HL-60/S4 treated with retinoic acid at 250 ng/mL for 4 days and 3 days (cell line): Measurements from ENCODE around the gene INHBB.

ENCODE experiments used
- in situ Hi-C: fragments of 300-500 bp; cut with MboI; formaldehyde crosslinking; loops from 2 replicates; pipeline ENCODE4 v1.7.0; 2022; ENCODE audit warnings: low sequenced_read_pairs

Gene INHBB

DNA sequence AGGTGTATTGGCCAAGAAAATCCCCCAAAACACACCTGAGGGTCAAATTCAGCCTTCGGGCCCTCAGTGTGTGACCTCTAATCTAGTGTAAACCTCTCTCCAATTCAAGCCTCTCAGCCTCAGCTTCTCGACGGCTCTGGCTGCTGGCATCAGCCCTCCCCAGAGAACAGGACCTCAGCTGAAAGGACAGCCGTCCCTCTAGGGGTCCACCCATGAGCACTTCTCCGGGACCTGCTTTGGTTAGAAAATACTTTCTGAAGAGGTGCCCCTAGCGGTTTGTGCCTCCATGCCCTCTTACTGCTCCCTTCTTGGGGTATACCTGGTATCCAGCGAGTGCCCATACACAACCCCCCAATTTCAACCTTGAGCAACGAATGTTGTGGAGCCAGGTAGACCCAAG, 48.8 kb downstream of the INHBB start:
- in situ Hi-C loops, result no loop called here

- in situ Hi-C loops, result no loop called here
These were observed 49.5 kb downstream of the INHBB start for GRCh38 chr2:120395221-120396012.

DNA sequence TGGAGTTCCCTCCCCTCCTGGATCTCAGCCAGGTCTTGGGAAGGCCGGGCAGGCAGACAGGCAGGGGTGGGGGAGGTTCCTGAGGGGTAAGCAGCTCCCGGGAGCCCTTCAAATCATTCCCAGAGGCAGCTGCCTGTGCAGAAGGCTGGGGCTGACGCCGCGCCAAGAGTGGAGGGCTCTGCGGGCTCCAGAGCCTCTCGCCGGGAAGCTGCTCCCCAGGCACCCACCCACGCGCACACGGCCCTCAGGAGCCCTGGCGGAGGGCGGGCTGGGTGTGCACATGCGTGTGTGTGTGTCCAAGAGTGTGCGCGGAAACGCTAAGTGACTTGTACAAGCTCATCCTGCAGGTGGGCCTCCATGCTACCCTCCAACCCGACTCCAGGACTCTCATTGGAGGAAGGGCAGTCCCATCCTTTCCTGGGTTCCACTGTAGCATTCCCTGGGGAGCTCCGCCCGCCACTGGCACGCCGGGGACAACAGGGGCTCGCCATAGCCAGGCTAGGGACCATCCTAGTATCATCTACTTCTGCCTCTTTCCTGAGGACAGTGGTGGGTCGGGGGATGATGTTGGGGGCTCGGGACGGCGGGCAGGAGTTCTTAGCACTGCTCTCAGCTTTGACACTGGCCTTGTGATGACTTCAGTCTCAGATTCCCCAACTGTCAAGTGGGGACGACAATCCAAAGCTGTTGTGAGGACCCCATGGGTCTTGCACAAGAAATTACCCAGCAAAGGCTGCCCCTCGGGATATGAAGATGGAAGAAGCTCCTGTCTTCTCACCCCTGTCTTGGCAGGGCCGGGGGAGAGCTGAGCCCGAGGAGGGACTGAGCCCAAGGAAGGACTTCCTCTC, 50.3 kb downstream of the INHBB start:
- in situ Hi-C loops, result no loop called here

DNA sequence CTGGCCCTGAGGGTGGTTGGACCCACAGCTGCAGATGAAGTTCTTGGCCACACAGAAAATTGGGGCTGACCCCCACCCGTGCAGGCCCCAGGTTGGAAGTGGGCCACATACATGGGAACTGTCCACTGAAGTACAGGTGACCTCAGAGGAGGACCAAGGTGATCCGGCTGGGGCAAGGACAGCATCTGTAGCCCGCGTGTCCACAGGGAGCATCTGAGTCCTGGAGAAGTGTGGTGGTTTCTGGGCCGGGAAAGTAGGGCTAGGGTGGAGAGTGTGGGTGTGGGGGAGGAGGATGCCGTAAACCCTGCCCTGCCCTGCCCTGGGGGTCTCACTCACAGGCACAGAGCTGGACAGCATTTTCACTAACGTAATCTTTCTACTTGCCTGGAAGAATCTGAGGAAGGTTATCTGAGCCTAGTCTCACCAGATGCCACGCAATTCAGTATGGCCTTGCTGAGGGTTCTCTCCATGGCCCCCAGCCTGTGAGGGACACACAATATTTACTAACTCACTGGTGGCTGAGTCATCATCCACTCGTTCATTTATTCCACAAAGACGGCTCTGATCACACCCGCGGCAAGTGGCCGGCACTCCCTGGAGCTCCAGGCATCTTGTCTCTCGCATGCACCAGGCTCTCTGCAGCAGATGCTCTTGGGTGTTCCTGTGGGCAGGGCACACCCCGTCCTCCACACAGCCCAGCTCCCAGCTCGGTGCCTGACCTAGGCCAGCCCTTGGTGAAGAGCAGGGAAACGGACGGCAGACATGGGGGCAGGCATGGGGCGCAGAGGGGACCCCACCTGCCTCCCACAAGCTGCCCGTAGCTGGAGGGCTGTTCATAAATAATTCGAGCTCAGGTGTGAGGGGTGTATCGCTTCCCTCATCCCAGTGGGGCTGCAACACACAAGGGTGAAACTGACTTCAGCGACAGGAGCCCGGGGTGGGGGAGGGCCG, 51.2 kb downstream of the INHBB start:
- in situ Hi-C loops, result no loop called here

DNA sequence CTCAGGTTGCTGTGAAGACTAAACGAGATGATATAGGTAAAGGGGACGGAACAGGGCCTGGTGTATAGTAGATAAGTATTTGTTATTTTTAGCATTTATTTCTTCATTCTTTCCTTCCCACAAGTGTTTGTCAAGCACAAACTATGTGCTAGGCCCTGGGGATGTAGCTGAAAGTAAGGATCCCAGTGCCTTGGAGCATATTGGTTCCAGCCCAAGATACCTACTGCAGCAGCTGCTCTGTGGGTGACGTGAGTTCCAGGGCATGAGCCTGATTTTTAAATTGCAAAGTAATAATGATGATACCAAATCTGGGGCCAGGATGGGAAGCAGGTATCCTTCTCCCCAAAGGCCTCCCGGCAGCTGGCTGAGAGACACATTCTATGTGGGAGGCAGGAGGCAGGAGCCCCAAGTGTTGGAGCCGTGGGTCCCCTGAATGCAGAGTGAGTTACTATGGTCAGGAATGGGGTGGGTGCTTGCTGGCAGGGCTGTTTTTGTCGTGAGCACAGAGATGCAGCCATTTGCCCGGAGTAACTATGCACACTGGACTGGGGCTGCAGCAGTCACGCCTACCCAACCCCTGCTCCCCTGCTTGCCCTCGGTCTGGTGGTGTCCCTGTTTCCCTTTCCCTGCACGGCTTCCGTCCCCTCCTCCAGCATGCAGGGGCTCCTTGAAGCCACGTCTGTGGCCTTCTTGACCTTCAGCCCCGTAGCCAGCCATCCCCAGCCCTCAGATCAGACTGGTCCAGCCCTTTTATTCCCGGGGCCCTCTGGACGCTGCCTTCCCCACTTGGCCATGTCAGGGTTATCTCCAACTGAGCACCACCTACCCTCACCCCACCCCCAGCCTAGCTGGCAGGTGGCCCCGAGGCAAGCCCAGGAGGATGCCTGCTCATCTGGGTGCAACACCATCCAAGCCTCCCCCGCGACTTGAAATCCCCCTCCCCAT, 52.4 kb downstream of the INHBB start:
- in situ Hi-C loops, result no loop called here

- in situ Hi-C loops, result no loop called here
These were observed 53.3 kb downstream of the INHBB start for GRCh38 chr2:120398996-120399888.

DNA sequence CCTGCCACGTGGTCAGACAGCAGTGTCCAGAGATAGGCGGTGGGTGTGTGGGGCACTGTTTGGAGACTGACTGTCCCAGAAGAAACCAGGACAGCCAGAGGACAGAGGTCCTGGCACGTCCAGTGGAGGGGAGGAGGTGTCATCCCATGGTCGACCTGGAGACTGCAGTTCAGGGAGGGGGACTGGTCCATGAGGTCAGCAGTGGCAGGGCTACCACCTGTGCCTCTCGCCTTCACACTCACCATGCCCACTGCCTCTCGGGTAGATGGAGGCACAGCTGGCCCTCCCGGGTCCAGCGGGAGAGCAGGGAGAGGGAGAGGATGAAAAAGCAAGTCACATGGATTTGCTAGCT, 53.9 kb downstream of the INHBB start:
- in situ Hi-C loops, result no loop called here

- in situ Hi-C loops, result no loop called here
These were observed 54.6 kb downstream of the INHBB start for GRCh38 chr2:120400551-120400950.
